Stimulated activated CD8-positive, alpha-beta memory T cell treated with anti-CD3 and anti-CD28 coated beads, Interleukin-4, amount 100 ng/mL, for 1 hour (primary cell): ENCODE results near the gene GNAT1.

Experiments
- DNase-seq, 2 donors: peaks; one replicate each; pipeline ENCODE4 v3.0.0-alpha.2; 2020; ENCODE audit warnings: low read depth in 2 of 2, low spot score in 1 of 2

Gene GNAT1

DNA sequence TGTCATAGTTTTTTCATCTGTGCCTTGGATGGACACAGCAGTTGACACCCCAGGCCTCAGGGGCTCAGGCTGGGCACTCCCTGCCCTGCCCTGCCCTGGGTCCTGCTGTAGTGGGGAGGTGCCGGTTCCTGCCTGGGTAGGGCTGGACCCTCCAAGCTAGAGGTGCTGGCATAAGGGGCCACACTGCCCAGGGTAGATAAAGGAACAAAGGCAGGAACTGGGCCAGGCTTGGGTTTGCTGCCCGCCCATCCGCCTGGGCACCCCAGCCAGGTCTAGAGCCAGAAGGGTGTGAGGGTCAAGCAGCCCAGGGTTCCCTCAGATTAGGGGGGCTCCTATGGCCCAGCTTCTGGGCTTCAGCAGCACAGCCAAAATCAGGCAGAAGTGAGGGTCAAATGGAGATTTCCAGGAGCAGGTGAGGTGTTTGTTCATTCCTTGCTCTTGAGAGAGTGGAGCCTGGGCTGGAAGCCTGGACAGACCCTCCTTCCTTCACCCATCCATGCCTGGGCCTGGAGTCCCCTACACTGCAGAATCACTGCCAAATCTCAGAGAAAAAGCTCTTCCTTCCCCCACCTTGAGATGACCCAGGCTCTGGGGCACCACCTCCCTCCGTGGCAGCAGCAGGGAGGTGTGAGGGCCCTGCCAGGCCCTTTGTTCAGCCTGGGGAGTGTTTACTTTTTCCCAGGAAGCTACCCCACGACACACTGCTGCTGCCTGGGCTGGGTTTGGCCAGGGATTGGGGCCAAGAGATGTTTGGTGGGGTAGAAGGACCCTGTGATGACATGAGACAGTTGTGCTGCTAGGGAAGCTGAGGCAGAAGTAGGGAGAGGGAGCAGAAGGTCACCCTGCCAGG is 29.2 kb upstream of the GNAT1 start:
- no peak for DNase-seq

DNA sequence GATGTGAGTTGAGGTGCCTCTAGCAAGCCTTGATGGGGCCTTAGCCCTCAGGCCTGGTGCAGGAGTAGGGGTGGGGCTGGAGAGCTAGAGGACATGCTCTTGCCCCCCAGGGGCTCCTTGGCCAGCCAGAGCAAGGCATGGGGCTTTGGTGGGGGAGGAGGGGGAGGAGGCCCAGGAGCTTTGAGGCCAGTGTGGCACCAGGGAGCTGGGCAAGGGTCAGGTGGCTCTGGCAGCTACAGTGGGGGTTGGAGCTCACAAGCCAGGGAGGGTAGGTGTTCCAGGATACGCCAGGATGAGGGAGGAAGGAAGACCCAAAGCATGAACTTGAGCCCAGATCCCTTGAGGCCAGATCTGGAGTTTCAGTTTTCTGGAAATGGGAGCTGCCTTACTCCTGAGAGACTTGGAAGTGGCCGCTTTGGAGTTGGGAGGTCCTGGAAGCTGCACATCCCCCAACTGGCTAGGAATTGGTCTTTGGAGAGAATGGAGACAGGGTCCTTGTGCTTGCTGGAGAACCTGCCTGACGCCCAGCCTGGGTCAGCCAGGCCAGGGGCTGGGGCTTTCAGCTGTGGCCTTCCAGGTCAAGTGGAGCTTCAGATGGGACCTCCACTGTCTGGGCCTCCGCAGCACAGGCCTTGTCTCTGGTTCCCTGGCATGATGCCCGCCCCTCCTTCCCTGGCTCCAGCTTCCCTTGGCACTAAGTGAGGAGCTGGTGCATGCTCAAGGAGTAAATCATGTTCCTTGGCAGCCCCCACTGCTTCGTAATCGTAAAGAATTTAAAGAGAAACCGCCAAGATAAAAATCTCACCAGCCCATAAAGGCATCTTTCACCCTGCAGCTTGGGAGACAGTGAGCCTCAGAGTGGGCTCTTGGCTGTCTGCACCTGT is 27.6 kb upstream of the GNAT1 start:
- DNase-seq, result no peak

DNA sequence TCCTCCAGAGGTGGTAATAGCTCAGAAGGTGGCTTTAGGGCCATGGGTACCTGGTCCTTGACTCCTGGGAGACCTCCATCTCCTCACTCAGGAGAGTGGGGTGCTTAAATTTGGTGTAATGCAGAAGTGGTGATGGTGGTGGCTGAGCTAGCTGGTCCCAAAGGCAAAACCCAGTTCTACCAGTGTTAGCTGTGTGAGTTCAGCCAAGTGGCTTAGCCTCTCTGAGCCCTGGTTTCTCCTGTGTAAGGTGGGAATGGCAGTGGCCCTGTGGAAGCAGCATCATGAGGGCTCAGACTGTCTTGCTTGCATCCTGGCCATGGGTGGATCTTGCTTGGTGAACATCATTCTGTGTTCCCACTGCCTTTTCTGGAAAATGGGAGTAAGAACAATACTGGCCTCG is 26.9 kb upstream of the GNAT1 start:
- DNase-seq, result no peak

DNA sequence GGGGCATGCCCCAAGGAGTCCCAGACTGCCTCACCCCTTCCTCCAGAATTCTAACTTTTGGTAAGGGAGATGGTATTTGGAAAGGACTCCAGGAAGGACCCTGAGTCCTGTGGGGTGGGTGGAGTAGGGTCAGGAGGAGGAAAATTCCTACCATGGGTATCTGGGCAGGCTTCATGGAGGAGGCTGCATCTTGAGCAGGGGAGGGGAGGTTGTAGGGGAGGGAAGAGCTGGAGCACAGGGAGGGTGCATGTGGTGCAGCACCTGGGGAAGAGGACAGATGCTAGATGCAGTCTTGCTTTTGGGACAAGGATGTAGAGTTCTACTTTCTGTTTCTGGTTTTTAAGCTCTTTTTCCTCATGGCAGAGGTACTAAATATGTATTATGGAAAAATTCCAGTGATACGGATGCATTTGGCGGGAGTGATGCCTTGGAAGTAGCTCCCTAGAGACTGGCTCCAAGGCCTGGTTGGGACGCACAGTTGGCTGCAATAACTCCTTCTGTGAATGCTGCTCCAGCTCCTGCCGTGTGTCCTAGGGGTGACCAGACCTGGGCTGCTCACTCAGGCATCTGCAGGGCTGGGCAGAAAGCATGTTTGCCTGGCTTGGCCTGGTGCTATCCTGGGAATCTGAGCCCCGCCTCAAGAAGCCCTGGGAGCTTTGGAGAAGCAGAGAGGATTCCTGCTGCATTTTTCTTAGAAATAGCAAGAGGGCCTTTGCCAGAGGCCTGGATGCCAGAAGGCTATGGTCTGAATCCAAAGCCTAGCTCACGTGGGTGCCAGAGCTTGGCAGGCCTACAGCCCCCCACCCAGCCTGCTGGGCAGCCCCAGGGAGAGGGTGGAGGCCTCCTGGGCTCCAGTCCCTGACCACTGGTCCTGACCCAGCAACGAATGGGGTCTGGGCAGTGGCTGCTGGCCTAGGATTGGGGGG is 26.2 kb upstream of the GNAT1 start:
- DNase-seq, result no peak

DNA sequence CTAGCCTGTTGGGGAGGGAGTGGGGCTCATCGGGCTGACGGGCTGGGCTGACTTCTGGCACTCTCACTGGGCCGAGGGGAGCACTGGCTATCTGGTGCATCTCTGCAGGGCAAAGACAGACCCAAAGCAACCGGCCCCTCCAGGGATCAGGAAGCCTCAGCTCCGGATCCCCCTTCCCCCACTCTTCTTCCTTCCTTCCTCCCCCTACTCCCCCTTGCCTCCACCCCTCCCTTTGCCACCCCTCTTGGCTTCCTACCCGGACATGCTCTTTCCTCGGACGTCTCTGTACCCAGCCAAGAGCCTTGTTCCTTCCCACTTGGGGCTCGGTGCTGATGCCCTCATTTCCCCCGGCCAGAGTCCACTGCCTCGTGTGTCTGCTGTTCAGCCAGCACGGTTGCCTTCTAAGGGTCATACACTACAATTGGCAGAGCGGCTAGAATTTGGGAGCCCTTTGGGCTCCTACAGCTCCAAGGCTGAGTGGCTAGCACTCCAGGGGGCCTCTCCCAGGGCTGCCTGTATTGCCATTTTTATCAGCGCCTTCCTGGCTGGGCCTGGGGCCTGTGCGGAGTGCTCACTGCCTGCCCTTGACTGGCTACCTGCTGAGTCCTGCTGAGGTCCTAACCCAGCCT is 25.4 kb upstream of the GNAT1 start:
- DNase-seq, result no peak

DNA sequence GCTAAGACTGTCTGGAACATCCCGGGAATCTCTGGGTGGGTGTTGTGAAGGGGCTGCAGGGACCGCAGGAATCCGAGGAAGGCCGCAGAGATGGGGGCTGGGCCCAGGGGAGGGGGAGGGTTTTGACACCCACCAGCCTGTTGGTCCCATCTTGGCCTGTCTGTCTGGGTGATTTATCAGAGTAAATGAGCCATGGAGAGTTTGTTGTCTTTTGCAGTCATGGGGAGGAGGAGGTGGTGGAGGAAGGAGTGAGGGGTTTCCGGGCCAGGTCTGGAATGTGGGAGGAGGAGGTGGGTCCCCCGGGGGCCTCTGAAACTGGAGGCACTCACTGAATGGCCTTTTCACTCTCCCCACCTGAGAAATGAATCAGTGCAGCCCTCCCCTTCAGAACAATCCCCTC is 24.8 kb upstream of the GNAT1 start:
- DNase-seq, result no peak

DNA sequence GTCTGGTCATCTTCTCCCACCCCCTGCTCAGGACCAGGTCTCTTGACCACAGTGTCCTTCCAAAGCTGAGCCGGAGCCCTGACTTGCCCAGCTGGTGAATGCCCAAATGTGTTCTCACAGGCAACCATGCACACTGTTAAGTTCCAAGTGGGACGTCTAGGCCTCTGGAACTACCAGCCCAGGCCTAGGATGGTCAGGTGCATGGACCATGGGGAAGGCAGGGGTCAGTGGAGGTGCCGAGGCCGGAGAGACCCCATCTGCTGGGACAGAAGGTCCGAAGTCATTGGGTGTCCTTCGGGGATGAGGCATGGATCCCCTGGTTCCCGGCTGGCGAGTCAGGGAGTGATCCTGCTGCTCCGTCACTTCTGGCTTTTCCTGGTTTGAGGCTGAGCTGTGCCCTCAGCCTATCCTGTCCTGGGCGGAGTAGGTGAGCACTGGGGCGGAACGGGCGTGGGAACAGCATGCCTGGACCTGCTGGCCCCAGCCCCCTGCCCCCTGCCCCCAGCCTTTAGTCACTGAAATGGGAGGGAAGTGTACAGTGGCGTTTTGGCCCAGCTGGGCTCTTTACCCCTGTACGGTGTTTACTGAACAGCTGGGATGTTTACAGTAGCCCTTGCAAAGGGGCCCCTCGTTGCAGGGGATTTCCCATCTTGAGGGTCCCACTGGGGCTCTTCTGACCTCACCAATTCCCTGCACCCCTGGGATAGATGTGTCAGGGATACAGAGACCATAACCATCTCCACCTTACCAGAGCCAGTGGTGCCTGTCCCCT is 24.2 kb upstream of the GNAT1 start:
- no peak for DNase-seq

DNA sequence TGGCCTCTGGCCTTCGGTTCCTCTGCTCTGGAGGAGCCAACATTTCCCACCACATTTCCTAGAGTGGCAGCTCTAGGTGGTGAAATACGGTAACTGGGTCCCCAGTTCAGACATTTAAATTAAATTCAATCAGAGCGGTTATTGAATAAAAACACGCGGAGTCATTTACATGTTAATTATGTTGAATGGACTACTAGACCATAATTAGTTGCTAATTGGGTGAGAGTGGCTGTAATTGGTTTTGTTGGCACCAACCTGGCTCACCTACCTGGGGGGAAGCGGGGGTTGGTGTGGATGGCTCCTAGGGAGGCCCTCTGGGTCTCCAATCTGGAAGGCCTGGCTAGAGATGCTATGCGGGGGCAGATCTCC is 23.6 kb upstream of the GNAT1 start:
- DNase-seq, result no peak

DNA sequence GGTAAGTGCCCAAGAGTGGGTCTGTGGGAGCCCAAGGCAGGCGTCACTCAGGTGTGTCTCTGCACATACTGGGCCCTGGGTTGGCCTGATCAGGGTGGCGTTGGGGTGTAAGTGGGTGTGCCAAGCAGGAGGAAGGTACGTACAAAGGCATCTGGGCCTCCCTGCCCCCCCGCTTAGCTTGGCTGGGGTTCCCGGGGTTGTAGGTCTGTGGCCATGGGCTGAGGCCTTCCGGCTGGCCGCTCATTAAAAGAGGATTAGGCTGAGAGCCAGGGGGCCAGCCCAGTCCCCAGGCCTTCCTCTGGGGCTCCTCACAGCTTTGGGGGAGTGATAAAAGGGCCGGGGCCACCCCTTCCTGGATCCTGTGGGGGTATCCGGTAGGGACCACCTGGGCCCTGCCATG is 23.0 kb upstream of the GNAT1 start:
- DNase-seq, result no peak

DNA sequence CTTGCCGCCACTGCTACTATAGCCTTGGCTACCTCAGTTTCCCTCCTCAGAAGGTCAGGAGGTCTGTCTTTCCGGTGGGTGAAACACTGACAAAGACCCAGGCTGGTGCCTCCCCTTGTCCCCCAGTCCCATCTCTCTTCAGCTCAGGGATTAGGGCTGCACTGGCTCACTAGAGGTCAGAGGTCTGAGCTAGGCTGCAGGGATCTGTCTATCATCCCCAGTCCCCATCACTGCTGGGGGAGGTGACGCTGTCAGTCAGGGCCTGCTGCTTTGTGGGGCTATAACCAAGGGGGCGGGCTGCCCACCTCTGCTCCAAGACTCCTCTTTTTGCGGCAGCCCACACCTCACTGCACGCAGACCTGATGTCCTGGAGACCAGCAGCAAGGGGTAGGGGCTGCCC is 22.6 kb upstream of the GNAT1 start:
- DNase-seq, result no peak

DNA sequence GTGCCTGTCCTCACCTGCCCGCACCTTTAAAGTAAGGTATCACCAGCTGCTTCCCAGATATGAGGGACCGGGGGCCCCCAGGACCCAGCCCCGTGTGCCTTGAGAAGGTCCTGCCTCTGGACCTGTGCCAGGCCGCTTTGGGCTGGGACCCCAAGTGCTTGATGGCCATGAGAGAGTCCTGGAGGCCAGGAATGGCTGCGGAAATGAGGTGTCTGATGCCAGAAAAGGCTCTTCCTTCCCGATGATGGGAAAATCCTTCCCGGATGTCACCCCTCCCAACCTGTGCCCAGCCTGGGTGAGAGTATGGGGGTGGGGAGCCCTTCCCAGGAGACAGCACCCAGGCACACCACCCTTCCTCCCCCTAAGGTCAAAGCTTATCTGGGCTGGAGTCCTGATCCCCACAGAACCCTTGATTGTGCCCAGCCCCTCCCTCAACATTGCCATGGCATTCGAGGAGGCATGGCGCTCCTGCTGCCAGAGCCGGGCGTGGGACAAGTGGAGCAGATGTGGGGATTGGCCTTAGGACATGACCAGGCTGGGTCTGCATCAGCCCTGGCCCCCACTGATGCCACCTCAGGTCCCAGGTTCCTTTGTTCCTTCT is 22.1 kb upstream of the GNAT1 start:
- DNase-seq, result no peak

DNA sequence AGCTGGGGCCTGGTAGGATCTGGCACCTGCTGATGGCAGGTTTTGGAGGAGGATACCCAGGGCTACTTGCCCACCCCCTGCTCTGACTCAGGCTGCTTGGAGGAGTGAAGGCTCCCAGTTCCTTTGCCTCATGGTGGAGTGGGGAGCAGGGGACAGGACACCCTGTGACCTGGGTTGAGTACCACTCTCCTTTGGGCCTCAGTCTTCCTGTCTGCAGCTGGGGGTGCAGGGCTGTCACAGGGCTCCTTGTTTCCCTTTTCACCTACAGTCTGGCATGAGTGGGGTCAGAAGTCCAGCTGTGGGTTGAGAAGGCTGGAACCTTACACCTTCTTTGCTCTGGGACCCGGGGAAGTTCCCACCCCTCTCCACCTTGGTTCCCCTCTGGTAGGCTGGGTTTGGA is 21.6 kb upstream of the GNAT1 start:
- no peak for DNase-seq

DNA sequence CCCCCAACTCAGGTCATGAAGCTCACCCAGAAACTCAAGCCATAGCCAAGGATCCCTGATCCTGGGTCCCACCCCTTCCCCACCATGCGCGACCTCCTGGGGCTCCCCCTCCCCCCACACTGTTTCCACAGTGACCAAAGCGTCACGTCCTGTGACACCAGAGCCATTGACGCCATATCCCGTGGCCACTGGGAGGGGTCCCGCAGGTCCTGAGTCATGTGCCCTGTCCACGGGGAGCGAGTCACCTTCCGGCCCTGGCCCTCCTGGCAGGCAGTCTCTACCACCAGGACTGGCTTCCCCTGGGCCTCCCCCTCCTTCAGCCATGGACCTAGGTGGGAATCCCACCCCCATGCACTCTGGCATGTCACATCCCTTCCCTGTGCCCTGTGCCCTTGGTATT is 20.7 kb upstream of the GNAT1 start:
- no peak for DNase-seq

DNA sequence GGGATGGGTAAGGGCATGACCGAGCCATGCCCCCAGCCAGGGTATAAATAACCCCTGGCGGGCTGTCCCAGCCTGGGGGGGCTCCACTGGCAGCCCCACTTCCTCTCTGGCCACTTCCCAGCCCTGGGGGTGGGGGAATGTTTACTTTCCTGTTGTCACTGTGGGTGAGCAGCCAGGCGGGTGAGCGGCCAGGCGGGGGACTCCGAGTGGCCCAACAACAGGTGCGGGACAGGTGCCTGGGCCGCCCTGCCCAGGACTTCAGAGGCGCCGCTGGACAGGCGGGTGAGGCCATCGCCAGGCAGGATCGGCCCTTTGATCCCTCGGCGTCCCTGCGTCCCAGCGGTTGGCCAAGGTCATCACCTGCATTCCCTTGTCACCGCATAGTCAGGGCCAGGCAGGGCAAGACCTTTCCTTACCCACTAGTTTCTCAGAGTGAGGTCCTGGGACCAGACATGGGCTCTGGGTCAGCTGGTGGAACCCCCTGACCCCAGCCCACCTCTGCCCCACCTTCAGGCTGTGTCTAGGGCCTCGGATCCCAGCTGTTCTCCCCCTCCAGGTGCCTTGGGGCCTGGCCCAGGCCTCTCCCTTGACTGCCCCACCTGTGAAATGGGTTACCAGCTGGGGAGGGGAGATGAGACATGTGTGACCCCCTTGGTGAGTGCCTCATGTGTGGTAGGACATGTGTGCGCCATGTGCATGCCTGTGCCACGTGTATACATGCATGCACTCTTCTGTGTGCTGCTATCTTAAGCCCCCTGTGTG is 19.7 kb upstream of the GNAT1 start:
- no peak for DNase-seq

DNA sequence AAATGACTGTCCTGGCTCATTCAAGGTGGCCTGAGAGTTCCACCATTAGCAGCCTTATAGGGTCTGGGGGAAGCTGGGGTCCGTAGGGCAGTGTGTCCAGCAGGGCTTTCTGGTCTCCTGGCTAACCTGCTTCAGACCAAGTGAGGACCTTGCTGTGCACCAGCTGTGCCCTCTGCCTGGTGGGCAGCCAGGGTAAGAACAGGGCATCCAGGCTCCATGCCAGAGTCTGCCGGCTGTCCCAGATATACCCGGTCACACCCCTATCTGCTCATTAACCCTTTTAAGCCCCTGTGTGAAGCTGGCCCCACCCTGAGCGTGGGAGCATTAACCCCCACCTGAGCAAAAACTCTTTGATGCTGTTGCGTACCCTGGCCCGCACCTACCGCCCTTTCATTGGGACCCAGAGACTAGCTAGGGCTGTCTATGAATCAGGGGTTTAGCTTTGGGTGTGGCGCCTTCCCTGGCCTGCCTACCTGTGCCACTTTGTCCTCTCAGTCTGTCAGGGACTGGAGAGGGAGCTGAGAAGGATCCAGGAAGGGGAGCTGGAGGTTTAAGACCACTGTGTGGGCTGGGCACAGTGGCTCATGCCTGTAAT is 18.7 kb upstream of the GNAT1 start:
- no peak for DNase-seq

DNA sequence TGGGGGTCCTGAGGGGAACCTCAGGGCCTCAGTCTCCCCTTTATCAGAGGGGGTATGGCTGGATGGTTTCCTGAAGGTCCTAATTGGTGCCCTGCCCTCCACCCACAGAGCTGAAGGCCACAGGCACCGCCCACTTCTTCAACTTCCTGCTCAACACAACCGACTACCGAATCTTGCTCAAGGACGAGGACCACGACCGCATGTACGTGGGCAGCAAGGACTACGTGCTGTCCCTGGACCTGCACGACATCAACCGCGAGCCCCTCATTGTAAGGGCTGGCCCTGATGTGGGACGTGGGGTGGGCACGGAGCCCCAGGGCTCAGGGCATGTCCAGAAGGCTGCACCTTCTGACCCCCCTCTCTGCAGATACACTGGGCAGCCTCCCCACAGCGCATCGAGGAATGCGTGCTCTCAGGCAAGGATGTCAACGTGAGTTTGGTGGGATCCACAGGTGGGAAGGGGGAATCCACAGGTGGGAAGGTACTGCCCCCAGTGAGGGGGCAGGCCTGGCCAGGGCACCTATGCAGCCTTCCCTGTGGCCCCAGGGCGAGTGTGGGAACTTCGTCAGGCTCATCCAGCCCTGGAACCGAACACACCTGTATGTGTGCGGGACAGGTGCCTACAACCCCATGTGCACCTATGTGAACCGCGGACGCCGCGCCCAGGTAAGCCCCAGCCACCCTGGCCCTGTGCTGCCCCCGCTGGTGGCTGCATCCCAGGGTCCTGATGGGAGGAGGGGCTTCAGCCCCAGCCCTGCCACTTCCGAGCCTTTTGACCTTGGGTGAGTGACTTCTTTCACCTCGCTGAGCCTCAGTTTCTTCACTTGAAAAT is 17.5 kb upstream of the GNAT1 start:
- DNase-seq, result no peak

DNA sequence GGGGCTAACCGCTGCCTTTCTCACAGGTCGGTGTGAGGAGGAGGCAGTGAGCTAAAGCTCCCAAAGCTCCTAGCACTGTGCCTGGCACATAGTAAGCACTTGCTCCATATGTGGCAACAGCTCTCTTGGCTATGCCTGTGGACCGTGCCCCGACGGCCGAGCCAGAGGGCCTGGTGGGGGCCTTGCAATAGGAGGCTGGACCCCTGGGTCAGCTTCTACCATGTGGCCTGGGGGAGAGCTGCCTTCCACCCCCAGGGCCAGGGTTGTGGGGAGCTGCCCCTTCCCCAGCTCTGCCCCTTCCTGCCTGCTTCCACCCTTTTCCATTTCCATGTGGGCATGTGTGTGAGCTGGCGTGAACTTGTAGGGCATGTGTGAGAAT is 16.9 kb upstream of the GNAT1 start:
- no peak for DNase-seq
